Astrocyte of the spinal cord (primary cell): ENCODE measurements around the gene DUSP22.

Experiments
- DNase-seq: peaks from one replicate; pipeline ENCODE4 v3.0.0; 2011; ENCODE audit warnings: low read depth, low spot score
- H3K4me3 ChIP-seq: 2 replicates; pipeline ENCODE4 v1.5.1; 2011; ENCODE audit warnings: low read depth, mild to moderate bottlenecking, low read length, moderate library complexity
- in situ Hi-C: cut with HindIII; loops from 2 replicates; pipeline ENCODE4 v1.10.0; 2017; ENCODE audit warnings: low sequenced_read_pairs
- TF ChIP-seq, protein P1 (sequence below): IDR thresholded peaks from 2 replicates; pipeline ENCODE4 v1.5.1; 2012; ENCODE audit warnings: low read depth, mild to moderate bottlenecking, low read length, inconsistent platforms

DUSP22 gene

DNA sequence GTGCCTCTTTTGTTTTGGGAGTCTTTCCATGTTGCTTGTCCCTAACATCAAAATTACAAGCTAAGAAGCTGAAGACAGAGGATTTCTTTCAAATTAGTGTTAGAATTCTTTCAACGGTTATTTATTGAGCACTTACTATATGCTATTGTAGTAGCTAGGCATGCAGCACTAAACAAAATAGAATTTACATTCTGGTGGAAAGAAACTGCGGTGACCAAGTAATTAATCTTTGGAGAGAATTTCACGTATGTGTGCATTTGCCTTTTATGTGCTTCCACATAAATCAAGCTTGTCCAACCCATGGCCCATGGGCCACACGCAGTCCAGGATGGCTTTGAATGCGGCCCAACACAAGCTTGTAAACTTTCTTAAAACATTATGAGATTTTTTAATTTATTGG is 33.0 kb upstream of the DUSP22 start:
- in situ Hi-C loops: no loop called here
- H3K4me3 ChIP-seq: no peak overlapping the region
- TF ChIP-seq, protein P1, sequence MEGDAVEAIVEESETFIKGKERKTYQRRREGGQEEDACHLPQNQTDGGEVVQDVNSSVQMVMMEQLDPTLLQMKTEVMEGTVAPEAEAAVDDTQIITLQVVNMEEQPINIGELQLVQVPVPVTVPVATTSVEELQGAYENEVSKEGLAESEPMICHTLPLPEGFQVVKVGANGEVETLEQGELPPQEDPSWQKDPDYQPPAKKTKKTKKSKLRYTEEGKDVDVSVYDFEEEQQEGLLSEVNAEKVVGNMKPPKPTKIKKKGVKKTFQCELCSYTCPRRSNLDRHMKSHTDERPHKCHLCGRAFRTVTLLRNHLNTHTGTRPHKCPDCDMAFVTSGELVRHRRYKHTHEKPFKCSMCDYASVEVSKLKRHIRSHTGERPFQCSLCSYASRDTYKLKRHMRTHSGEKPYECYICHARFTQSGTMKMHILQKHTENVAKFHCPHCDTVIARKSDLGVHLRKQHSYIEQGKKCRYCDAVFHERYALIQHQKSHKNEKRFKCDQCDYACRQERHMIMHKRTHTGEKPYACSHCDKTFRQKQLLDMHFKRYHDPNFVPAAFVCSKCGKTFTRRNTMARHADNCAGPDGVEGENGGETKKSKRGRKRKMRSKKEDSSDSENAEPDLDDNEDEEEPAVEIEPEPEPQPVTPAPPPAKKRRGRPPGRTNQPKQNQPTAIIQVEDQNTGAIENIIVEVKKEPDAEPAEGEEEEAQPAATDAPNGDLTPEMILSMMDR: no peak
- DNase-seq: no peak

DNA sequence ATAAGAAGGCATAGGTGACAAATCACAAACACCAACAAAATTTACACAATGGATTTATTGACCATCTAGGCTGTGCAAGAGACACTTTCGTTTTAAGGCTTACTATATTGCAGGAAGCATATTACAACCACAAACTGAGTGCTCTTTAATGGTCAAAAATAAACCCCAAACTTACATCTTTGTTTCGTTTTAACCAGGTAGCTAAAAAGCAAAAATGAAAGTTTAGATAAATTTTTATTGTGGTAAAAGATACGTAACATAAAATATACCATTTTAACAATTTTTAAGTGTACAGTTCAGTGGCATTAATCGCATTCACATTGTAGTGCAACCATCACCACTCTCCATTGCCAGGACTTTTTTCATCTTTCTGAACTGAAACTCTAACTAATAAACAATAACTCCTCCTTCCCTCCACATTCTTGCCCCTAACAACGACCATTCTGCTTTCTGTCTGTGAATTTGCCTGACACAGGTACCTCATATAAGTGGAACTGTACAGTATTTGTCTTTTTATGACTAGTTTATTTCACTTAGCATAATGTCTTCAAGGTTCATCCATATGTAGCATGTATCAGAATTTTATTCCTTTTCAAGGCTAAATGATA is 32.3 kb upstream of the DUSP22 start:
- DNase-seq: no peak
- in situ Hi-C loops: no loop called here
- no peak overlapping the region for H3K4me3 ChIP-seq
- TF ChIP-seq, protein P1: no peak

DNA sequence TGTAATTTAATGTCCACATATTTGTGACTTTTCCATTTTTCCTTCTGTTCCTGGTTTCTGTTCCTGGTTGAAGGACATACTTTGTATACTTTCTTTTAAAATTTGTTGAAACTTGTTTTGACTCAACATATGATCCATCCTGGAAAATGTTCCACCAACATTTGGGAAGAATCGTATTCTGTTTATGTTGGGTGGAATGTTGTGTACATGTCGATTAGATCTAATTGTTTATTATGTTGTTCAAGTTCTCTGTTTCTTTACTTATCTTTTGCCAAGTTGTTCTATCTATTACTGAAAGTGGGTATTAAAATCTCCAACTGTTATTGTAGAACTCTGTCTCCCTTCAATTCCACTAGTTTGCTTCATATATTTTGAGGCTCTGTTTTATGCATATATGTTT is 27.7 kb upstream of the DUSP22 start:
- DNase-seq: no peak
- in situ Hi-C loops: no loop called here
- no peak overlapping the region for H3K4me3 ChIP-seq
- TF ChIP-seq, protein P1: no peak

DNA sequence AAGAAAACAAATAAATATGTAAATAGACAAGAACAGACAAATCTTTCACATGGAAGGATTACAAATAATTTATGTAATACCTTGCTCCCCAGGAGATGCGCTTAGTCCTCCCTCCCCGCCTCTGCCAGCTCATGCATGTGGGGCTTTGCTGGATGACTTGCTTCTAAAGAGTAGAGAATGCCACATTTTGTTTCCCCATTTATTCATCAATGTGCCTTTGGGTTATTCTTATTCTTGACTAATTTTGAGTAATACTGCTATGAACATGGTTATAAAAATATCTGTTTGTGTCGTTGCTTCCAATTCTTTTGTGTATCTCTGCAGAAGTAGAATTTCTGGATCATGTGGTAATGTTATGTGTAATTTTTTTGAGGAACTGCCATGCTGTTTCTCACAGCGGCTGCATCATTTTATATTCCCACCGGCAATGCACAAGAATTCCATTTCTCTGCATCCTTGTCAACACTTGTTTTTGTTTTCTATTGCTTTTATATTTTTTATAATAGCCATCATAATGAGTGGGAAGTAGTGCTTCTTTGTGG is 23.8 kb upstream of the DUSP22 start:
- TF ChIP-seq, protein P1: no peak
- in situ Hi-C loops: no loop called here
- no peak for DNase-seq
- H3K4me3 ChIP-seq: no peak overlapping the region

DNA sequence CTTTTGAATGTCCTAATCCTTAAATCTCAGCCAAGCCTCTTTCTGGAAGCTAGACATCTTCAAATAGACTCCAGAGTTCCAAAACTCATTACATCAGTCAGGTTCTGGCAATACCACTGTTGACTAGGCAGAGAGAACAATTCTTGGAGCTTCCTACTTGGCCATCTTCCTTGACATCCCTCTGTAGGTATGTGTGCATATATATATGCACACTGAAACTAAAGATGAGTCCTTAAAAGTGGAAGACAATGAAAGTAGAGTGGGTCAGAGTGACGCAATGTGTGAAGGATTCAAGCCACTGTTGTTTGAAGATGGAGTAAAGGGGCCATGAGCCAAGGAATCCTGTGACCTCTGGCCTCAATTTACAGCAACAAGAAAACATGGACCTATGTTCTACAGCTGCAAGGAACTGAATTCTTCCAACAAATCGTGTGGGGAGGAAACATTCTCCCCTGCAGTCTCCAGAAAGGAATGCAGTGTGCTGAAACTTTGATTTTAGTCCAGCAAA is 18.7 kb upstream of the DUSP22 start:
- in situ Hi-C loops: no loop called here
- TF ChIP-seq, protein P1: no peak
- peak; percentile 63 for DNase-seq
- no peak overlapping the region for H3K4me3 ChIP-seq

DNA sequence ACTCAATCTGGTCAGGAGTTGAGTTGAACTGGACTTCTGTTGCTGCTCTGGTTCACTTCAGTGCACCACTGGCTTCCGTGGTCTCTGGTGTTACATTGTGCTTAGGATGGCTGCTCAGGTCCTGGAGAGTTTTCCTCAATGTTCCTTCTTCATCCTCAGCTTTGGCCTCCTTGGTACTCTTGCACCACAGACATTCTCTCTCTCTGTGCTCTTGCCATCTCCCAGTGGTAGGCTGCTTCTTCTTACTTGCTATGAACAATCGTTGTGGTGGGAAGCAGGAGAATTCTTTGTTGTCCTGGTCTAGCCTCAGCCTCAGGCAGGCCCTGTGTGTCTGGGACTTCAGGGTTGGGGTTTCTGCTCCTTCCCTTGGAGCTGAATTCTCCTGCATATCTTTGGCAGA is 14.5 kb upstream of the DUSP22 start:
- TF ChIP-seq, protein P1: no peak
- in situ Hi-C loops: no loop called here
- DNase-seq: no peak

More for the DNA sequence above, 14.5 kb upstream of the DUSP22 start:
- no peak overlapping the region for H3K4me3 ChIP-seq
